ENCODE results near the gene DLGAP1.

The DLGAP1 gene

GRCh38 chr18:3468066-3468705 is 986.9 kb downstream of the DLGAP1 start:
- Histone ChIP-seq H3K27me3 (ENCODE audit: low read depth, low read length) (no peaks in the 10 kb centered on the region), H3K9me3 (ENCODE audit: control insufficient read depth in 1 of 2, low read length in 2 of 2) (no peaks in the 10 kb centered on the region), H3K36me3 (ENCODE audit: control insufficient read depth in 1 of 2, insufficient read depth in 2 of 2, low read length in 2 of 2) (no peaks in the 10 kb centered on the region), H3K4me1 (ENCODE audit: control insufficient read depth in 1 of 2, insufficient read depth in 2 of 2, low read length in 2 of 2) (no peaks in the 10 kb centered on the region), H3K27ac (ENCODE audit: low read length) (no peak overlapping the region), H3K4me3 (ENCODE audit: low read depth in 1 of 2, low read length in 2 of 2) (no peak overlapping the region)

DNA sequence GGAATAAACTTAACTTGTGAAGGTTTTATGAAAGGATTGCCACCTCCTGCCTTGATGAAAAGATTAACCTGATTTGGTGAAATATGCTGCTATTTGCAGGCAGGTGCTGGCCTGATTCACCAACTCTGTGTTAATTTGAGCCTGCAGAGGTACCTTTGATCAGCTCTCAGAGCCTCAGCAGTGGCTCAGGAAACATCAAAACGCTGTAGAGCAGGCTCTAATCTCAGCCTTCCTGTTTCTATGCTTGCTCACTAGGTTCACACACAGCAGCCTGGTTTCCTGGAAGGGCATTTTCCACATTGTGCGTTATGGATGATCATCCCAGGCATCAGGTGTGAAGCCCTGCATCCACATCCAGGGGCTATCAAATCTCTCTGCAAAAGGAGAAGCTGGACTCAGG is 988.2 kb downstream of the DLGAP1 start:
- Histone ChIP-seq H3K36me3 (ENCODE audit: control insufficient read depth in 1 of 2, insufficient read depth in 2 of 2, low read length in 2 of 2) (no peaks in the 10 kb centered on the region), H3K27me3 (ENCODE audit: low read depth, low read length) (no peaks in the 10 kb centered on the region), H3K4me1 (ENCODE audit: control insufficient read depth in 1 of 2, insufficient read depth in 2 of 2, low read length in 2 of 2) (no peaks in the 10 kb centered on the region), H3K4me3 (ENCODE audit: low read depth in 1 of 2, low read length in 2 of 2) (no peak overlapping the region), H3K27ac (ENCODE audit: low read length) (no peak overlapping the region), H3K9me3 (ENCODE audit: control insufficient read depth in 1 of 2, low read length in 2 of 2) (no peaks in the 10 kb centered on the region)

DNA sequence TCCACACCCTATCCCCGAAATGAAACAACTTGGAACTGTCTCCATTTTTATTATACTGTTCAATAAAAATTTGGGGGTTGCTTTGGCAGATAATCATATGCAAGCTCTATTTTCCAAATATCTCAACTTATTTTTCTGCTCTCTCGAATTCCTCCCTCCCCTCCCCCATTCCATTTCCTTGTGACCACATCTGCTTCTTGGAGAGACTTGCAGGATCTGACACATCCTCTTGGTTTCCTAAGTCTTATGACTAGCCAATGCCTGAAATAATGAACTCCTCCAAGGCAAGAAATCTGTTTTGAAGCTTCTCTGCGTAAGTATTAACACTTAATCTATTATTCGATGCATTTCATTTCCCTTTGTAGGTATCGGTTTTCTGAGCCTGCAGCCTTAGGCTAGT is 989.1 kb downstream of the DLGAP1 start:
- no peak overlapping the region for H3K27ac ChIP-seq (ENCODE audit: low read length)

DNA sequence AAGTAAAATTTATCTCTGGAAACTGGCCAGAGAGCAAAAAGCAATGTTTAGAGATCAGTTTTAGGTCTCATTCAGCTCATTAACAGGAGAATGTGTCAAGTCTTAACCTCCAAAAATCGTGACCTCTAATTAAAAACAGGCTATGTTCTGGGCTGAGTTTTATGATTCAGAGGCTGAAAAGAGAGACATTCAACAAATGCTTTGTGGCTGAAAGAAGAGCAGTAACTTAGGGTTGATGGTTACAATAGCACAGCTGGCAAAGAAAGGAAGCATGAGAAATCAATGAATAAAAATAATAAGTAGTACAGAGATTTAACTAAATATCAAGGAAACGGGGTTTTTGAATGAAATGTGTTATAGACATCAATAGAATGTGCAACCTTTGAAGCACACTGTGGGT is 992.1 kb downstream of the DLGAP1 start:
- Histone ChIP-seq H3K9me3 (ENCODE audit: control insufficient read depth in 1 of 2, low read length in 2 of 2) (peaks cover 0 to 7% of the 10 kb centered on the region in 2 donors), H3K36me3 (ENCODE audit: control insufficient read depth in 1 of 2, insufficient read depth in 2 of 2, low read length in 2 of 2) (peaks cover 5 to 15% of the 10 kb centered on the region in 2 donors), H3K27ac (ENCODE audit: low read length) (no peak overlapping the region), H3K4me1 (ENCODE audit: control insufficient read depth in 1 of 2, insufficient read depth in 2 of 2, low read length in 2 of 2) (peaks cover 6 to 8% of the 10 kb centered on the region in 2 donors), H3K4me3 (ENCODE audit: low read depth in 1 of 2, low read length in 2 of 2) (no peak overlapping the region), H3K27me3 (ENCODE audit: low read depth, low read length) (no peaks in the 10 kb centered on the region)

More for the DNA sequence above, 989.1 kb downstream of the DLGAP1 start:
- Histone ChIP-seq H3K4me1 (ENCODE audit: control insufficient read depth in 1 of 2, insufficient read depth in 2 of 2, low read length in 2 of 2) (no peaks in the 10 kb centered on the region), H3K36me3 (ENCODE audit: control insufficient read depth in 1 of 2, insufficient read depth in 2 of 2, low read length in 2 of 2) (no peaks in the 10 kb centered on the region), H3K9me3 (ENCODE audit: control insufficient read depth in 1 of 2, low read length in 2 of 2) (peaks cover 0 to under 1% of the 10 kb centered on the region in 2 donors), H3K4me3 (ENCODE audit: low read depth in 1 of 2, low read length in 2 of 2) (no peak overlapping the region), H3K27me3 (ENCODE audit: low read depth, low read length) (no peaks in the 10 kb centered on the region)

DNA sequence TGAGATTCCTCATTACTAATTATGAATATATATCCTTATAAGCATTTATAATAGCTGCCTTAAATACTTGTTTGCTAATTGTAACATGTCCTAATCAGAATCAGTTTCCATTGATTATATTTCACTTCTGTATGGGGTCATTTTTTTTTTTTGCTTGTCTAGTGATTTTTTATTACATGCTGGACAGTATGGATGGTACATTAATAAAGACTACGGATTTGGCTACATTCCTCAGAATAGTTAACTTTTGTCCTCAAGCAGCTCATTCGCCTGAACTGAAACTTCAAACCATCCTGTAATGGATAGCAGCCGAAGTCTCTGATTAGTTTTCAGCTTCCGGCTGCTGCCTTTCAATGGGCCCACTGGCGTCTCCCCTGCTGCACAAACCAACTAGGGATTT is 993.4 kb downstream of the DLGAP1 start:
- H3K36me3 ChIP-seq (ENCODE audit: control insufficient read depth in 1 of 2, insufficient read depth in 2 of 2, low read length in 2 of 2): peaks cover 17 to 27% of the 10 kb centered on the region in 2 donors
- no peaks in the 10 kb centered on the region for H3K27me3 ChIP-seq (ENCODE audit: low read depth, low read length)
- peaks cover 6 to 8% of the 10 kb centered on the region in 2 donors for H3K4me1 ChIP-seq (ENCODE audit: control insufficient read depth in 1 of 2, insufficient read depth in 2 of 2, low read length in 2 of 2)
- peaks cover 0 to 7% of the 10 kb centered on the region in 2 donors for H3K9me3 ChIP-seq (ENCODE audit: control insufficient read depth in 1 of 2, low read length in 2 of 2)
- no peak overlapping the region for H3K27ac ChIP-seq (ENCODE audit: low read length)
- H3K4me3 ChIP-seq (ENCODE audit: low read depth in 1 of 2, low read length in 2 of 2): no peak overlapping the region

DNA sequence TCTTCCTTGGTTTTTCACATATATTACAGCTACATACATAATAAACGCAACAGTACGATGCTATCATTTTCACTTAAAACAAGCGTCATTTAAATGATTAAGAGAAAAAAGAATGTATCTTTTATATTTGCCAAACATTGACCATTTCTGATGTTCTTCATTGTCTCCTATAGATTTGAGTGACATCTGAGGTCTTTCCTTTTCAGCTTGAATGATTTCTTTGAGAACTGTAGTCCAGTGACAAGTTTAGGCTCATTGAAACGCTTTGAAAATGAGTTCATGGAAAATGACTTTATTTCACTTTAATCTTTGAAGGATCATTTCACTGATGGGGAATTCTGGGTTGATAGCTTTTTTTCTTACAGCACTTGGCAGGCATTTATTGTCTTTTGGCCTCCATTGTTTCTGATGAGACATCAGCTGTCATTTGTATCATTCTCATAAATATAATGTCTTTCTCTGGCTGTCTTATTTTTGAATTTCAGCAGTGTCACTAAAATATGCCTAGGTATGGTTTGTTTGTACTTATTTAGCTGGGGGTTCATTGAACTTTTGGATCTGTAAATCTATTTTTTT is 994.2 kb downstream of the DLGAP1 start:
- Histone ChIP-seq H3K4me3 (ENCODE audit: low read depth in 1 of 2, low read length in 2 of 2) (no peak overlapping the region), H3K36me3 (ENCODE audit: control insufficient read depth in 1 of 2, insufficient read depth in 2 of 2, low read length in 2 of 2) (peaks cover 22 to 35% of the 10 kb centered on the region in 2 donors), H3K27me3 (ENCODE audit: low read depth, low read length) (no peaks in the 10 kb centered on the region)

DNA sequence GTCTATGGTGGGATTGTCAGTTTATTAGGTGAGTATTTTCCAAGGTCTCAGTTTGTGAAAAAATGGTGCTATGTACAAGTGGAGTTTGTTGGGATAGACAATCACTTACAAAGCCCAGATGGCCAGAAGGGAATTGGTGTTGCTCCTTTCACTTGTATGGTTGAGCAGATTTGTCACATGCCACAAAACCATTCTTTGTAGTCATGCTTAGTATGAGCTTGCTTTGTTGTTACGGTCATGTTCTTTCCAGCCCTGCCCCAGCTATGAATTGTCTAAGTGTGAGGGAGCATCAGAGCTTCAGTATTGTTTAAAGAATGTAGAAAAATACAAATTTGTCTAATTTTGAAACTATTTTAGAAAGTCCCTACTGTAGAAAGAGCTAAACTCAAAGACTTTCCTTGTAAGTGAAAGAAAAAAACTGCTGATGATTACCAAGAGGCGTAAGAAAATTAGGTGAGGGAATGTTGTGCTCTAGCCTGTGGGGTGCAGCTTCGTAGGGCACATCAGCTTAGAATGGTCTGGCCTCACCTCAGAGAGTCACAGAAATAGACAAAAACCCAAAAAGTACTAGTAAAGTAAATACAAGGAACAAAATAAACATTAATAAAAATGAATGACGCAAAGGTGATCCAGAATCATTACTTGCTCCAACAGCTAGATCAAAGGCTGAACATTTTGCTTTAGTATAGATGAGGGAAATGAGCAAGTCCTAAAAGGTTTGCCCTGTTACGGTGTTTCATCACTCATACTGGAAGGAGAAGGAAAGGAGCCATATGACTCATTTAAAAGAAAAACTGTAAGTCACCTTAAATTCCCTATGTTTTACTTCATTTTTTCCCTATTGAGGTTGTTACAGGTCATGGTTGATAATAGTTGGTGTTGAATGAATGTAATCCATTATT is 995.9 kb downstream of the DLGAP1 start:
- Histone ChIP-seq H3K27ac (ENCODE audit: low read length) (peak overlapping the region; percentile 57), H3K4me1 (ENCODE audit: control insufficient read depth in 1 of 2, insufficient read depth in 2 of 2, low read length in 2 of 2) (peaks cover 22 to 24% of the 10 kb centered on the region in 2 donors), H3K27me3 (ENCODE audit: low read depth, low read length) (no peaks in the 10 kb centered on the region), H3K9me3 (ENCODE audit: control insufficient read depth in 1 of 2, low read length in 2 of 2) (peaks cover 0 to 7% of the 10 kb centered on the region in 2 donors), H3K4me3 (ENCODE audit: low read depth in 1 of 2, low read length in 2 of 2) (no peak overlapping the region), H3K36me3 (ENCODE audit: control insufficient read depth in 1 of 2, insufficient read depth in 2 of 2, low read length in 2 of 2) (peaks cover 22 to 35% of the 10 kb centered on the region in 2 donors)

More for the DNA sequence above, 994.2 kb downstream of the DLGAP1 start:
- Histone ChIP-seq H3K27ac (ENCODE audit: low read length) (no peak overlapping the region), H3K4me1 (ENCODE audit: control insufficient read depth in 1 of 2, insufficient read depth in 2 of 2, low read length in 2 of 2) (peaks cover 10 to 14% of the 10 kb centered on the region in 2 donors), H3K9me3 (ENCODE audit: control insufficient read depth in 1 of 2, low read length in 2 of 2) (peaks cover 0 to 7% of the 10 kb centered on the region in 2 donors)

DNA sequence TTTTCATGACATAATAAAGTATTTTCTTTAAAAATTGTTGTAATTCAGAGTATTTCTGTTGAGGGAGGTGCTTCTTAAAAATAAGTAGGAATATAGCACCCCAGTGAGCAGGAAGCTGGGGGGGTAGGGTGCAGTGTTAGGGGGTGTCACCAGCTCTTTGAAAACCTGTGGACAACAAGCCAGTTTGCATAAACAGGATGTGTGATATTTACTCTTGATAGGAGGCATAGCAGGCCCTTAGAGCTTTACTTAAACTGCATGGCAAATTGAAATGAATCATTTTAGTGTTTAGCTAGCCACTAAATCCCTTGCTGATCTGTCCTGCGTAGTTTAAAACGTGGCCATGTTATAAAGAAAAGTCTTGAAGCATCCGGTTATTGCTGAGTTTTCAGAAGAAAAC is 996.7 kb downstream of the DLGAP1 start:
- peak overlapping the region; percentile 57 for H3K27ac ChIP-seq (ENCODE audit: low read length)
- peaks cover 22 to 24% of the 10 kb centered on the region in 2 donors for H3K4me1 ChIP-seq (ENCODE audit: control insufficient read depth in 1 of 2, insufficient read depth in 2 of 2, low read length in 2 of 2)
- no peak overlapping the region for H3K4me3 ChIP-seq (ENCODE audit: low read depth in 1 of 2, low read length in 2 of 2)

DNA sequence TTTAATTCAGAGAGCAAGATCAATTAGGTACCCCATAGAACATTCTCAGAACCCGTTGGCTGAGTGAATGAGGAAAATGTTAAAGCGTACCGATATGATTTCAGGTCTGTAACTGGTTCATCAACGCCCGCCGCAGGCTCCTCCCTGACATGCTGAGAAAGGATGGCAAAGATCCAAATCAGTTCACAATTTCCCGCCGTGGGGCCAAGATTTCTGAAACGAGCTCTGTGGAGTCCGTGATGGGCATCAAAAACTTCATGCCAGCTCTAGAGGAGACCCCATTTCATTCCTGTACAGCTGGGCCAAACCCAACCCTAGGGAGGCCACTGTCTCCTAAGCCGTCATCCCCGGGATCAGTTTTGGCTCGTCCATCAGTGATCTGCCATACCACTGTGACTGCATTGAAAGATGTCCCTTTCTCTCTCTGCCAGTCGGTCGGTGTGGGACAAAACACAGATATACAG is 997.8 kb downstream of the DLGAP1 start:
- H3K4me1 ChIP-seq (ENCODE audit: control insufficient read depth in 1 of 2, insufficient read depth in 2 of 2, low read length in 2 of 2): peaks cover 22 to 24% of the 10 kb centered on the region in 2 donors
- peak overlapping the region; percentile 47 for H3K27ac ChIP-seq (ENCODE audit: low read length)
- H3K9me3 ChIP-seq (ENCODE audit: control insufficient read depth in 1 of 2, low read length in 2 of 2): peaks cover 0 to 7% of the 10 kb centered on the region in 2 donors
- no peaks in the 10 kb centered on the region for H3K27me3 ChIP-seq (ENCODE audit: low read depth, low read length)
- peaks cover 22 to 35% of the 10 kb centered on the region in 2 donors for H3K36me3 ChIP-seq (ENCODE audit: control insufficient read depth in 1 of 2, insufficient read depth in 2 of 2, low read length in 2 of 2)
- H3K4me3 ChIP-seq (ENCODE audit: low read depth in 1 of 2, low read length in 2 of 2): no peak overlapping the region

More for the DNA sequence above, 996.7 kb downstream of the DLGAP1 start:
- Histone ChIP-seq H3K36me3 (ENCODE audit: control insufficient read depth in 1 of 2, insufficient read depth in 2 of 2, low read length in 2 of 2) (peaks cover 22 to 35% of the 10 kb centered on the region in 2 donors), H3K9me3 (ENCODE audit: control insufficient read depth in 1 of 2, low read length in 2 of 2) (peaks cover 0 to 7% of the 10 kb centered on the region in 2 donors), H3K27me3 (ENCODE audit: low read depth, low read length) (no peaks in the 10 kb centered on the region)

- Histone ChIP-seq H3K27me3 (ENCODE audit: low read depth, low read length) (no peaks in the 10 kb centered on the region), H3K36me3 (ENCODE audit: control insufficient read depth in 1 of 2, insufficient read depth in 2 of 2, low read length in 2 of 2) (peaks cover 24 to 35% of the 10 kb centered on the region in 2 donors), H3K4me1 (ENCODE audit: control insufficient read depth in 1 of 2, insufficient read depth in 2 of 2, low read length in 2 of 2) (peaks cover 22 to 24% of the 10 kb centered on the region in 2 donors), H3K4me3 (ENCODE audit: low read depth in 1 of 2, low read length in 2 of 2) (no peak overlapping the region), H3K27ac (ENCODE audit: low read length) (peak overlapping the region; percentile 100), H3K9me3 (ENCODE audit: control insufficient read depth in 1 of 2, low read length in 2 of 2) (peaks cover 0 to 7% of the 10 kb centered on the region in 2 donors)
These were observed 998.4 kb downstream of the DLGAP1 start for GRCh38 chr18:3456686-3457069.

All from muscle layer of duodenum (tissue), 2 donors.